H9 (cell line): ENCODE measurements around the gene PRRT1B. TPM values are rescaled to one million over a fixed set of nuclear protein-coding genes. Genes with fewer than 3 reads are reported as not detected.

ENCODE experiments used
- DNase-seq: peaks from one replicate; pipeline ENCODE4 v3.0.0-alpha.2; 2017
- H2AFZ ChIP-seq: one replicate; pipeline ENCODE4 v1.6.1; 2013; ENCODE audit warnings: mild to moderate bottlenecking, low read length, control low read depth, moderate library complexity
- H2AK5ac ChIP-seq: 2 replicates; pipeline ENCODE4 v1.6.1; 2013; ENCODE audit warnings: low read length, control low read depth, mixed read lengths; ENCODE audit not compliant: insufficient read length
- H2BK120ac ChIP-seq: one replicate; pipeline ENCODE4 v1.6.1; 2013; ENCODE audit warnings: low read depth, mild to moderate bottlenecking, low read length, control low read depth, inconsistent platforms; ENCODE audit not compliant: poor library complexity, severe bottlenecking
- H2BK12ac ChIP-seq: 2 replicates; pipeline ENCODE4 v1.6.1; 2013; ENCODE audit warnings: low read length, control low read depth, mixed read lengths, low read depth; ENCODE audit not compliant: insufficient read length
- H2BK15ac ChIP-seq: 2 replicates; pipeline ENCODE4 v1.6.1; 2013; ENCODE audit warnings: low read depth, low read length, control low read depth
- H2BK20ac ChIP-seq: one replicate; pipeline ENCODE4 v1.6.1; 2013; ENCODE audit warnings: low read depth, mild to moderate bottlenecking, low read length, control low read depth, inconsistent platforms; ENCODE audit not compliant: poor library complexity, severe bottlenecking
- H2BK5ac ChIP-seq: 2 replicates; pipeline ENCODE4 v1.6.1; 2013; ENCODE audit warnings: low read length, control low read depth, mixed read lengths; ENCODE audit not compliant: insufficient read length
- H3K14ac ChIP-seq: 2 replicates; pipeline ENCODE4 v1.6.1; 2013; ENCODE audit warnings: low read length, control low read depth; ENCODE audit not compliant: insufficient read depth
- H3K18ac ChIP-seq: 2 replicates; pipeline ENCODE4 v1.6.1; 2013; ENCODE audit warnings: low read depth, mild to moderate bottlenecking, mixed read lengths, low read length, control low read depth; ENCODE audit not compliant: insufficient read length
- H3K23ac ChIP-seq: 2 replicates; pipeline ENCODE4 v1.6.1; 2013; ENCODE audit warnings: low read length, control low read depth, mixed read lengths, low read depth; ENCODE audit not compliant: insufficient read length
- H3K23me2 ChIP-seq: 2 replicates; pipeline ENCODE4 v1.6.1; 2013; ENCODE audit warnings: low read depth, mild to moderate bottlenecking, mixed read lengths, low read length, control low read depth; ENCODE audit not compliant: insufficient read length, poor library complexity, severe bottlenecking
- H3K27ac ChIP-seq: 2 replicates; pipeline ENCODE4 v1.5.1; 2013; ENCODE audit warnings: low read length, control low read depth, mixed read lengths, low read depth; ENCODE audit not compliant: insufficient read length
- H3K27me3 ChIP-seq: 2 replicates; pipeline ENCODE4 v1.6.1; 2013; ENCODE audit warnings: low read length, control low read depth, inconsistent platforms; ENCODE audit not compliant: insufficient read depth
- H3K4ac ChIP-seq: 2 replicates; pipeline ENCODE4 v1.6.1; 2013; ENCODE audit warnings: low read depth, mild to moderate bottlenecking, control low read depth, inconsistent platforms, low read length, moderate library complexity
- H3K4me1 ChIP-seq: 2 replicates; pipeline ENCODE4 v1.6.1; 2013; ENCODE audit warnings: low read length, control low read depth, inconsistent platforms; ENCODE audit not compliant: insufficient read depth
- H3K4me2 ChIP-seq: 2 replicates; pipeline ENCODE4 v1.6.1; 2013; ENCODE audit warnings: low read length, control low read depth, mixed read lengths; ENCODE audit not compliant: insufficient read length, insufficient read depth
- H3K56ac ChIP-seq: 2 replicates; pipeline ENCODE4 v1.6.1; 2013; ENCODE audit warnings: low read depth, mild to moderate bottlenecking, mixed read lengths, low read length, control low read depth; ENCODE audit not compliant: insufficient read length
- H3K79me1 ChIP-seq: 2 replicates; pipeline ENCODE4 v1.6.1; 2013; ENCODE audit warnings: low read depth, mild to moderate bottlenecking, moderate library complexity, low read length, control low read depth, inconsistent platforms; ENCODE audit not compliant: insufficient read depth, poor library complexity, severe bottlenecking
- H3K79me2 ChIP-seq: 2 replicates; pipeline ENCODE4 v1.6.1; 2013; ENCODE audit warnings: low read length, control low read depth, inconsistent platforms; ENCODE audit not compliant: insufficient read depth
- H3K9ac ChIP-seq: 2 replicates; pipeline ENCODE4 v1.6.1; 2013; ENCODE audit warnings: low read length, control low read depth, mixed read lengths; ENCODE audit not compliant: insufficient read length; ENCODE audit errors: extremely low read depth
- H3K9me3 ChIP-seq: one replicate; pipeline ENCODE4 v1.6.1; 2013; ENCODE audit warnings: low read depth, low read length, inconsistent platforms; ENCODE audit not compliant: control insufficient read depth
- H3T11ph ChIP-seq: one replicate; pipeline ENCODE4 v1.6.1; 2013; ENCODE audit warnings: mild to moderate bottlenecking, low read length, control low read depth, inconsistent platforms
- H4K20me1 ChIP-seq: one replicate; pipeline ENCODE4 v1.6.1; 2013; ENCODE audit not compliant: control insufficient read depth, insufficient read length, insufficient read depth
- H4K5ac ChIP-seq: 2 replicates; pipeline ENCODE4 v1.6.1; 2013; ENCODE audit warnings: low read depth, mild to moderate bottlenecking, mixed read lengths, low read length, control low read depth; ENCODE audit not compliant: insufficient read length
- H4K8ac ChIP-seq: replicated peaks from 2 replicates; pipeline ENCODE4 v1.6.1; 2013; ENCODE audit warnings: low read length, control low read depth, mixed read lengths, low read depth; ENCODE audit not compliant: insufficient read length
- H4K91ac ChIP-seq: 2 replicates; pipeline ENCODE4 v1.6.1; 2013; ENCODE audit warnings: low read depth, mild to moderate bottlenecking, moderate library complexity, mixed read lengths, low read length, control low read depth; ENCODE audit not compliant: insufficient read length
- H3K27ac Mint-ChIP-seq, 3 experiments: 2 replicates in 2 of 3; 3 replicates in 1 of 3; pipeline ENCODE4 v1.8.0; 2020 to 2021; ENCODE audit warnings: mixed read lengths in 3 of 3, mild to moderate bottlenecking in 1 of 3, moderate library complexity in 1 of 3
- H3K27me3 Mint-ChIP-seq: 2 replicates; pipeline ENCODE4 v1.8.0; 2021; ENCODE audit warnings: low read depth, mild to moderate bottlenecking, moderate library complexity, mixed read lengths
- H3K36me3 Mint-ChIP-seq, 3 experiments: 2 replicates in 2 of 3; 3 replicates in 1 of 3; pipeline ENCODE4 v1.8.0; 2020 to 2021; ENCODE audit warnings: low read depth in 3 of 3, mixed read lengths in 3 of 3; ENCODE audit not compliant: insufficient read depth in 1 of 3
- H3K4me1 Mint-ChIP-seq, 2 experiments: 2 replicates each; pipeline ENCODE4 v1.8.0; 2020; ENCODE audit warnings: mixed read lengths in 2 of 2
- H3K4me3 Mint-ChIP-seq, 2 experiments: 2 replicates in 1 of 2; 3 replicates in 1 of 2; pipeline ENCODE4 v1.8.0; 2020 to 2021; ENCODE audit warnings: mild to moderate bottlenecking in 2 of 2, mixed read lengths in 2 of 2, moderate library complexity in 1 of 2
- H3K9me3 Mint-ChIP-seq, 2 experiments: 2 replicates in 1 of 2; 3 replicates in 1 of 2; pipeline ENCODE4 v1.8.0; 2020; ENCODE audit warnings: mild to moderate bottlenecking in 2 of 2, mixed read lengths in 2 of 2, moderate library complexity in 1 of 2
- WGBS: extraction: QIAGEN DNeasy Blood & Tissue Kit; methylation state at CpG from one replicate; pipeline ENCODE4 v1.1.7; 2013; ENCODE audit warnings: missing lambda C conversion rate, low lambda C conversion rate, mixed read lengths; ENCODE audit not compliant: insufficient read length; ENCODE audit errors: extremely low coverage; 5-methylcytosine and 5-hydroxymethylcytosine counted together
- total RNA-seq: library from RNA; stranded (reverse); gene quantifications from 2 replicates; pipeline ENCODE4 v1.2.1, GENCODE V29; 2021
- TF ChIP-seq, protein P1 (sequence below): fragments of 200-600 bp; sonication (generic); conservative IDR thresholded peaks from 3 replicates; pipeline ENCODE4 v1.8.0; 2021; ENCODE audit warnings: antibody characterized with exemption, mild to moderate bottlenecking

PRRT1B gene
- total RNA-seq, 1 experiment from 2014 or later, result 1.0 TPM

DNA sequence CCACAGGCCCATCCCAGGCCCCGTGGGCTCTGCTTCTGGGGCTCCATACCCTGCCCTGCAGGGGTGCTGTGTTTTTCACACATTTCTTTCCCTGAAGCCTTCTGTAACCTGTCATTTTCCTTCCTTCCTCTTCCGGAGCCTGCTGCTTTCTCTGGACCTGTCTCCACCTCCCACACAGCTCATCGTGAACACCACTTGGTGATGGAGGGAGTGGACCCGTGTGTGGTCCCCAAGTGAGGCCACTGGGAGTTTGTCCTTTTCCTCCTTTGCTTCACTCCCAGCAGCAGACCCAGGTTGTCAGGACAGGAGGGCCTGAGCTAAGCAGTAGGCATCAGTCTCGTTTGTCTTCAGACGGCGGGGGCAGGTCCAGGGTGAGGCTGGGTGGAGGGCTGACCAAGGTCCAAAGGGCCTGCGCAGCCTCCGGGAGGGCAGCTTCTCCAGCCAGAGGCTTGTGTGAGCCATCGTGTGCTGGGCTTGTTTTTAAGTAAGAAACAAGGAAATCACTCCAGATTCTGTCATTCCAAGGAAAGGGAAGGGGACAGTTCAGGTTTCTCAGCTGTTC is 48.4 kb upstream of the PRRT1B start:
- Histone ChIP-seq H2AK5ac (no peak overlapping the region), H3K23ac (no peak overlapping the region), H2BK15ac (no peak overlapping the region), H3K9me3 (no peaks in the 10 kb centered on the region), H3K79me1 (no peaks in the 10 kb centered on the region), H4K8ac (no peak overlapping the region), H3K79me2 (no peaks in the 10 kb centered on the region), H2BK5ac (no peak overlapping the region), H2BK20ac (no peak overlapping the region), H3K23me2 (no peaks in the 10 kb centered on the region), H3K14ac (no peak overlapping the region), H4K91ac (no peak overlapping the region), H3K4me2 (no peak overlapping the region), H3K9ac (no peak overlapping the region), H3K4ac (no peak overlapping the region), H4K20me1 (peaks cover 3% of the 10 kb centered on the region), H3K27me3 (no peaks in the 10 kb centered on the region), H3T11ph (no peak overlapping the region), H3K56ac (no peak overlapping the region), H2BK12ac (no peak overlapping the region), H2AFZ (no peak overlapping the region), H4K5ac (no peak overlapping the region), H2BK120ac (no peak overlapping the region), H3K4me1 (no peaks in the 10 kb centered on the region), H3K27ac (no peak overlapping the region), H3K18ac (no peak overlapping the region)
- no CpG with 5 or more reads among the region's 10 CpGs for WGBS
- DNase-seq, result no peak
- peaks cover 1% of the 10 kb centered on the region; the same call in 1 of the 2 replicates for H3K27me3 Mint-ChIP-seq
- no peaks in the 10 kb centered on the region for H3K9me3 Mint-ChIP-seq
- peak overlapping the region in 2 of 3 experiments; percentile 70 to 95; a peak in 4 of 7 replicates for H3K27ac Mint-ChIP-seq
- TF ChIP-seq, protein P1, sequence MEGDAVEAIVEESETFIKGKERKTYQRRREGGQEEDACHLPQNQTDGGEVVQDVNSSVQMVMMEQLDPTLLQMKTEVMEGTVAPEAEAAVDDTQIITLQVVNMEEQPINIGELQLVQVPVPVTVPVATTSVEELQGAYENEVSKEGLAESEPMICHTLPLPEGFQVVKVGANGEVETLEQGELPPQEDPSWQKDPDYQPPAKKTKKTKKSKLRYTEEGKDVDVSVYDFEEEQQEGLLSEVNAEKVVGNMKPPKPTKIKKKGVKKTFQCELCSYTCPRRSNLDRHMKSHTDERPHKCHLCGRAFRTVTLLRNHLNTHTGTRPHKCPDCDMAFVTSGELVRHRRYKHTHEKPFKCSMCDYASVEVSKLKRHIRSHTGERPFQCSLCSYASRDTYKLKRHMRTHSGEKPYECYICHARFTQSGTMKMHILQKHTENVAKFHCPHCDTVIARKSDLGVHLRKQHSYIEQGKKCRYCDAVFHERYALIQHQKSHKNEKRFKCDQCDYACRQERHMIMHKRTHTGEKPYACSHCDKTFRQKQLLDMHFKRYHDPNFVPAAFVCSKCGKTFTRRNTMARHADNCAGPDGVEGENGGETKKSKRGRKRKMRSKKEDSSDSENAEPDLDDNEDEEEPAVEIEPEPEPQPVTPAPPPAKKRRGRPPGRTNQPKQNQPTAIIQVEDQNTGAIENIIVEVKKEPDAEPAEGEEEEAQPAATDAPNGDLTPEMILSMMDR, result no peak
- H3K4me1 Mint-ChIP-seq, result peaks cover 11 to 21% of the 10 kb centered on the region in 2 experiments; a peak in 3 of 4 replicates
- no peak overlapping the region for H3K4me3 Mint-ChIP-seq
- H3K36me3 Mint-ChIP-seq, result peaks cover 50 to 94% (median 82%) of the 10 kb centered on the region in 3 experiments
